WTC11 (cell line): ENCODE results near the gene MEF2D.

Experiments
- GABPB1 ChIP-seq: sonication (generic); formaldehyde crosslinking; IDR thresholded peaks from 2 replicates; pipeline ENCODE4 v1.8.1; 2023; ENCODE audit warnings: mild to moderate bottlenecking, missing genetic modification reagents
- MXD4 ChIP-seq: fragments of 250-450 bp; sonication (Bioruptor Pico); IDR thresholded peaks from 2 replicates; pipeline ENCODE4 v1.8.0; 2021; ENCODE audit warnings: mild to moderate bottlenecking, moderate library complexity, borderline replicate concordance
- SMAD4 ChIP-seq: sonication (generic); formaldehyde crosslinking; IDR thresholded peaks from 2 replicates; pipeline ENCODE4 v1.8.0; 2022; ENCODE audit warnings: mild to moderate bottlenecking, missing genetic modification reagents
- TF ChIP-seq, protein P1 (sequence below): sonication (generic); formaldehyde crosslinking; conservative IDR thresholded peaks from 2 replicates; pipeline ENCODE4 v1.8.1; 2023; ENCODE audit warnings: mild to moderate bottlenecking, low read depth, missing genetic modification reagents, moderate library complexity
- TF ChIP-seq, protein P2 (sequence below): fragments of 200-600 bp; IDR thresholded peaks from 2 replicates; pipeline ENCODE4 v1.8.0; 2022; ENCODE audit warnings: antibody characterized with exemption
- TF ChIP-seq, protein P3 (sequence below): sonication (generic); formaldehyde crosslinking; IDR thresholded peaks from 2 replicates; pipeline ENCODE4 v1.8.1; 2023; ENCODE audit warnings: mild to moderate bottlenecking, missing genetic modification reagents, moderate library complexity
- TF ChIP-seq, protein P4 (sequence below): sonication (generic); formaldehyde crosslinking; IDR thresholded peaks from 2 replicates; pipeline ENCODE4 v1.8.0; 2023; ENCODE audit warnings: missing genetic modification reagents, mild to moderate bottlenecking, borderline replicate concordance
- TF ChIP-seq, protein P5 (sequence below): sonication (generic); formaldehyde crosslinking; IDR thresholded peaks from 2 replicates; pipeline ENCODE4 v1.8.1; 2022; ENCODE audit warnings: low read depth, missing genetic modification reagents, borderline replicate concordance
- TF ChIP-seq, protein P6 (sequence below): fragments of 250-450 bp; sonication (Bioruptor Pico); IDR thresholded peaks from 2 replicates; pipeline ENCODE4 v2.1.2; 2022; ENCODE audit warnings: mild to moderate bottlenecking, moderate library complexity
- TF ChIP-seq, protein P7 (sequence below): sonication (generic); formaldehyde crosslinking; IDR thresholded peaks from 2 replicates; pipeline ENCODE4 v1.8.0; 2022; ENCODE audit warnings: mild to moderate bottlenecking, missing genetic modification reagents
- TF ChIP-seq, protein P8 (sequence below): sonication (generic); formaldehyde crosslinking; conservative IDR thresholded peaks from 2 replicates; pipeline ENCODE4 v1.8.1; 2022; ENCODE audit warnings: mild to moderate bottlenecking, missing genetic modification reagents

DNA sequence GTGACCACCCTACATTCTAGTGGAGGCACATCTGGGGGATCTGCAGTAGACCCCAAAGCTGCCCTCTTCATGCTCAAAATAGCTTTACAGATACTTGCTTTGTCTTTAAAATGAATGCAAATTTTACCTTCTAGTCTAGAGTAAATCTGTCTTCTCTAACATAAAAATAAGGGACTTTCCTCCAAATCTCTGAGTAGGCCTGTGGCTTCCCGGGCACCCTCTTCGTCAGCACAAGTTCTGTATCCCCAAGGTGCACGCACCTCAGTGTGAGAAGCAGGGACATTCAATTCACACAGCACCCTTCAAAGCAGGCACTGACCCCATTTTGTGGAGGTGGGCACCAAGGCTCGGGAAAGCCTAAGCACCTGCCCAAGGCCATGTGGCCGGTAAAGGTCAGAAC, 19.0 kb downstream of the MEF2D start:
- TF ChIP-seq, protein P1, sequence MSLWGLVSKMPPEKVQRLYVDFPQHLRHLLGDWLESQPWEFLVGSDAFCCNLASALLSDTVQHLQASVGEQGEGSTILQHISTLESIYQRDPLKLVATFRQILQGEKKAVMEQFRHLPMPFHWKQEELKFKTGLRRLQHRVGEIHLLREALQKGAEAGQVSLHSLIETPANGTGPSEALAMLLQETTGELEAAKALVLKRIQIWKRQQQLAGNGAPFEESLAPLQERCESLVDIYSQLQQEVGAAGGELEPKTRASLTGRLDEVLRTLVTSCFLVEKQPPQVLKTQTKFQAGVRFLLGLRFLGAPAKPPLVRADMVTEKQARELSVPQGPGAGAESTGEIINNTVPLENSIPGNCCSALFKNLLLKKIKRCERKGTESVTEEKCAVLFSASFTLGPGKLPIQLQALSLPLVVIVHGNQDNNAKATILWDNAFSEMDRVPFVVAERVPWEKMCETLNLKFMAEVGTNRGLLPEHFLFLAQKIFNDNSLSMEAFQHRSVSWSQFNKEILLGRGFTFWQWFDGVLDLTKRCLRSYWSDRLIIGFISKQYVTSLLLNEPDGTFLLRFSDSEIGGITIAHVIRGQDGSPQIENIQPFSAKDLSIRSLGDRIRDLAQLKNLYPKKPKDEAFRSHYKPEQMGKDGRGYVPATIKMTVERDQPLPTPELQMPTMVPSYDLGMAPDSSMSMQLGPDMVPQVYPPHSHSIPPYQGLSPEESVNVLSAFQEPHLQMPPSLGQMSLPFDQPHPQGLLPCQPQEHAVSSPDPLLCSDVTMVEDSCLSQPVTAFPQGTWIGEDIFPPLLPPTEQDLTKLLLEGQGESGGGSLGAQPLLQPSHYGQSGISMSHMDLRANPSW, result no peak
- TF ChIP-seq, protein P2, sequence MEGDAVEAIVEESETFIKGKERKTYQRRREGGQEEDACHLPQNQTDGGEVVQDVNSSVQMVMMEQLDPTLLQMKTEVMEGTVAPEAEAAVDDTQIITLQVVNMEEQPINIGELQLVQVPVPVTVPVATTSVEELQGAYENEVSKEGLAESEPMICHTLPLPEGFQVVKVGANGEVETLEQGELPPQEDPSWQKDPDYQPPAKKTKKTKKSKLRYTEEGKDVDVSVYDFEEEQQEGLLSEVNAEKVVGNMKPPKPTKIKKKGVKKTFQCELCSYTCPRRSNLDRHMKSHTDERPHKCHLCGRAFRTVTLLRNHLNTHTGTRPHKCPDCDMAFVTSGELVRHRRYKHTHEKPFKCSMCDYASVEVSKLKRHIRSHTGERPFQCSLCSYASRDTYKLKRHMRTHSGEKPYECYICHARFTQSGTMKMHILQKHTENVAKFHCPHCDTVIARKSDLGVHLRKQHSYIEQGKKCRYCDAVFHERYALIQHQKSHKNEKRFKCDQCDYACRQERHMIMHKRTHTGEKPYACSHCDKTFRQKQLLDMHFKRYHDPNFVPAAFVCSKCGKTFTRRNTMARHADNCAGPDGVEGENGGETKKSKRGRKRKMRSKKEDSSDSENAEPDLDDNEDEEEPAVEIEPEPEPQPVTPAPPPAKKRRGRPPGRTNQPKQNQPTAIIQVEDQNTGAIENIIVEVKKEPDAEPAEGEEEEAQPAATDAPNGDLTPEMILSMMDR, result no peak
- TF ChIP-seq, protein P3, sequence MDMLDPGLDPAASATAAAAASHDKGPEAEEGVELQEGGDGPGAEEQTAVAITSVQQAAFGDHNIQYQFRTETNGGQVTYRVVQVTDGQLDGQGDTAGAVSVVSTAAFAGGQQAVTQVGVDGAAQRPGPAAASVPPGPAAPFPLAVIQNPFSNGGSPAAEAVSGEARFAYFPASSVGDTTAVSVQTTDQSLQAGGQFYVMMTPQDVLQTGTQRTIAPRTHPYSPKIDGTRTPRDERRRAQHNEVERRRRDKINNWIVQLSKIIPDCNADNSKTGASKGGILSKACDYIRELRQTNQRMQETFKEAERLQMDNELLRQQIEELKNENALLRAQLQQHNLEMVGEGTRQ, result no peak
- TF ChIP-seq, protein P4, sequence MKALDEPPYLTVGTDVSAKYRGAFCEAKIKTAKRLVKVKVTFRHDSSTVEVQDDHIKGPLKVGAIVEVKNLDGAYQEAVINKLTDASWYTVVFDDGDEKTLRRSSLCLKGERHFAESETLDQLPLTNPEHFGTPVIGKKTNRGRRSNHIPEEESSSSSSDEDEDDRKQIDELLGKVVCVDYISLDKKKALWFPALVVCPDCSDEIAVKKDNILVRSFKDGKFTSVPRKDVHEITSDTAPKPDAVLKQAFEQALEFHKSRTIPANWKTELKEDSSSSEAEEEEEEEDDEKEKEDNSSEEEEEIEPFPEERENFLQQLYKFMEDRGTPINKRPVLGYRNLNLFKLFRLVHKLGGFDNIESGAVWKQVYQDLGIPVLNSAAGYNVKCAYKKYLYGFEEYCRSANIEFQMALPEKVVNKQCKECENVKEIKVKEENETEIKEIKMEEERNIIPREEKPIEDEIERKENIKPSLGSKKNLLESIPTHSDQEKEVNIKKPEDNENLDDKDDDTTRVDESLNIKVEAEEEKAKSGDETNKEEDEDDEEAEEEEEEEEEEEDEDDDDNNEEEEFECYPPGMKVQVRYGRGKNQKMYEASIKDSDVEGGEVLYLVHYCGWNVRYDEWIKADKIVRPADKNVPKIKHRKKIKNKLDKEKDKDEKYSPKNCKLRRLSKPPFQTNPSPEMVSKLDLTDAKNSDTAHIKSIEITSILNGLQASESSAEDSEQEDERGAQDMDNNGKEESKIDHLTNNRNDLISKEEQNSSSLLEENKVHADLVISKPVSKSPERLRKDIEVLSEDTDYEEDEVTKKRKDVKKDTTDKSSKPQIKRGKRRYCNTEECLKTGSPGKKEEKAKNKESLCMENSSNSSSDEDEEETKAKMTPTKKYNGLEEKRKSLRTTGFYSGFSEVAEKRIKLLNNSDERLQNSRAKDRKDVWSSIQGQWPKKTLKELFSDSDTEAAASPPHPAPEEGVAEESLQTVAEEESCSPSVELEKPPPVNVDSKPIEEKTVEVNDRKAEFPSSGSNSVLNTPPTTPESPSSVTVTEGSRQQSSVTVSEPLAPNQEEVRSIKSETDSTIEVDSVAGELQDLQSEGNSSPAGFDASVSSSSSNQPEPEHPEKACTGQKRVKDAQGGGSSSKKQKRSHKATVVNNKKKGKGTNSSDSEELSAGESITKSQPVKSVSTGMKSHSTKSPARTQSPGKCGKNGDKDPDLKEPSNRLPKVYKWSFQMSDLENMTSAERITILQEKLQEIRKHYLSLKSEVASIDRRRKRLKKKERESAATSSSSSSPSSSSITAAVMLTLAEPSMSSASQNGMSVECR (CRISPR knock-in tag), result no peak
- TF ChIP-seq MXD4 (no peak), GABPB1 (no peak), SMAD4 (CRISPR knock-in tag) (no peak)
- TF ChIP-seq, protein P5, sequence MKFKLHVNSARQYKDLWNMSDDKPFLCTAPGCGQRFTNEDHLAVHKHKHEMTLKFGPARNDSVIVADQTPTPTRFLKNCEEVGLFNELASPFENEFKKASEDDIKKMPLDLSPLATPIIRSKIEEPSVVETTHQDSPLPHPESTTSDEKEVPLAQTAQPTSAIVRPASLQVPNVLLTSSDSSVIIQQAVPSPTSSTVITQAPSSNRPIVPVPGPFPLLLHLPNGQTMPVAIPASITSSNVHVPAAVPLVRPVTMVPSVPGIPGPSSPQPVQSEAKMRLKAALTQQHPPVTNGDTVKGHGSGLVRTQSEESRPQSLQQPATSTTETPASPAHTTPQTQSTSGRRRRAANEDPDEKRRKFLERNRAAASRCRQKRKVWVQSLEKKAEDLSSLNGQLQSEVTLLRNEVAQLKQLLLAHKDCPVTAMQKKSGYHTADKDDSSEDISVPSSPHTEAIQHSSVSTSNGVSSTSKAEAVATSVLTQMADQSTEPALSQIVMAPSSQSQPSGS (CRISPR knock-in tag), result no peak
- TF ChIP-seq, protein P6, sequence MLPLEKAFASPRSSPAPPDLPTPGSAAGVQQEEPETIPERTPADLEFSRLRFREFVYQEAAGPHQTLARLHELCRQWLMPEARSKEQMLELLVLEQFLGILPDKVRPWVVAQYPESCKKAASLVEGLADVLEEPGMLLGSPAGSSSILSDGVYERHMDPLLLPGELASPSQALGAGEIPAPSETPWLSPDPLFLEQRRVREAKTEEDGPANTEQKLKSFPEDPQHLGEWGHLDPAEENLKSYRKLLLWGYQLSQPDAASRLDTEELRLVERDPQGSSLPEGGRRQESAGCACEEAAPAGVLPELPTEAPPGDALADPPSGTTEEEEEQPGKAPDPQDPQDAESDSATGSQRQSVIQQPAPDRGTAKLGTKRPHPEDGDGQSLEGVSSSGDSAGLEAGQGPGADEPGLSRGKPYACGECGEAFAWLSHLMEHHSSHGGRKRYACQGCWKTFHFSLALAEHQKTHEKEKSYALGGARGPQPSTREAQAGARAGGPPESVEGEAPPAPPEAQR (CRISPR knock-in tag), result no peak
- TF ChIP-seq, protein P7, sequence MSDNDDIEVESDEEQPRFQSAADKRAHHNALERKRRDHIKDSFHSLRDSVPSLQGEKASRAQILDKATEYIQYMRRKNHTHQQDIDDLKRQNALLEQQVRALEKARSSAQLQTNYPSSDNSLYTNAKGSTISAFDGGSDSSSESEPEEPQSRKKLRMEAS, result no peak
- TF ChIP-seq, protein P8, sequence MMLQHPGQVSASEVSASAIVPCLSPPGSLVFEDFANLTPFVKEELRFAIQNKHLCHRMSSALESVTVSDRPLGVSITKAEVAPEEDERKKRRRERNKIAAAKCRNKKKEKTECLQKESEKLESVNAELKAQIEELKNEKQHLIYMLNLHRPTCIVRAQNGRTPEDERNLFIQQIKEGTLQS, result no peak
